NCI-H146 treated with DMSO at 0.1 percent for 48 hours (cell line): ENCODE results near the gene SLC7A6OS.
"Not testable (repeated sequence)": the region's sequence is repeated elsewhere in the genome, so short reads cannot be mapped to it uniquely, and the experiment has no call there.

ENCODE experiments used
- DNase-seq: peaks from one replicate; lab custom pipeline; 2025; ENCODE audit not compliant: unreplicated experiment; lab: John Stamatoyannopoulos, UW

The SLC7A6OS gene

GRCh38 chr16:68299571-68300453, 10.9 kb downstream of the SLC7A6OS start:
- no peak for DNase-seq

DNA sequence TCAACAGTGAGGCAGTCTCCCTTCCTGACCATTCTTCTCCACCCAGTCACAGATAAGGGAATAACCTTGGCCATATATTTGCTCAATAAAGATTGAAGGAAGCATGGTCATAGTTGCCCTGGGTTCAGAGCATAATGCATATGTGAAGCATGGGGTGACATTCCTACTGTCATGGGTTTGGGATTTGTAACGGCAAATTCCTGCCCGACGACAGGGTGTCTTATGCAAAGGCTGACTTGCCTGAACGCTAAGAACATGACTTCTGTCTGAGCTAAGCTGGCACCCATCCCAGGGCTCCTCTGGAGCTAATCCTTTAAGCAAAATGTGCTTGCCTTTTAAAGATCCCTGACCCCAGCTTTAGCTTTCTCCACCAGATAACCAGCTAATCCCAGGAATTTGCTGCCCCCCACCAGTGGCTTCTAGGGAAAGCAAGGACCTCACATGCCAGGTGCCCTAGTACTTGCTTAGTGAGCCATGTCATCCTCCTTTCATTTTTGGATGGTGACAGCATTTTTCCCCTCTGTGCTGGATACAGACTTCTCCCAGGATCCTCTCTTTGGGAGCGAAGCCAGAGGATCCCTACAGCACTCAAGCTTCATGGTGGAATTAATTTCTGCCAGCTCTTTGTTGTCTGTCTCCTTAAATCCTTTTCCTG, 11.7 kb downstream of the SLC7A6OS start:
- no peak for DNase-seq

DNA sequence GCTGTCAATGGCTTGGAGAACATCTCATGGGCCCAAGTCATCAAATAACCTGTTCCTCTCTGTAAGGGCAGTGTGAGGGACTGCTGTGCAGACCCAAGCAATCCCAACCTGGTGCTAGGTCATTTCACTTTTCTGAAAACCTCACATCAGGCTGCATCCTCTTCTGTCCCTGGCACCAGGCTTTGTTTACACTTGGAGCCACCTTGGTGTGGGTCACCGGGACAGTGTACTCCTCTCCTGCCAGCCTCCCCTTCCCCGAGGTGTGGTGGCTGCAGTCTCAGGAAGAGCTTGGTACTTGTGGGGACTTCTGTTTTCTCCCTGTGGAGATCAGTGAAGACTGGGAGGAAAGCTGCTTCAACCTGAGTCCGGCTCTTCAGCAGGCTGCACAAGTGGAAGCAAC, 12.4 kb downstream of the SLC7A6OS start:
- no peak for DNase-seq

- no peak for DNase-seq
Observed at GRCh38 chr16:68297908-68298307, 12.8 kb downstream of the SLC7A6OS start.

DNA sequence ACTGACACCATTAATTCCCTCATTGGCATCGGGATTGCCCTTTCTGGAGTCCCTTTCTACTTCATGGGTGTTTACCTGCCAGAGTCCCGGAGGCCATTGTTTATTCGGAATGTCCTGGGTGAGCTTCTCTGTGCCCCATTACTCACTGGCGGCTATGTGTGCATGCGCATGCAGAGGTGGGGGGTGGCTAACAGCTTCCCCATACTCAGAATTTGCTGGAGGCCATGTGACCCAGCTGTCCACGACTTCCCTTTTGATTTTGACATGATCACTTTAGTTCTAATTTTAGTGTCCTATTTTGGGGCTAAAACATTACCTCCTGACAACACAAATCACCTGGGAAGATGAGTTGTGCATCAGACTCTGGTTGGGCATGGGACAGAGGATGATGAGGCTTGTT, 14.1 kb downstream of the SLC7A6OS start:
- DNase-seq = no peak

DNA sequence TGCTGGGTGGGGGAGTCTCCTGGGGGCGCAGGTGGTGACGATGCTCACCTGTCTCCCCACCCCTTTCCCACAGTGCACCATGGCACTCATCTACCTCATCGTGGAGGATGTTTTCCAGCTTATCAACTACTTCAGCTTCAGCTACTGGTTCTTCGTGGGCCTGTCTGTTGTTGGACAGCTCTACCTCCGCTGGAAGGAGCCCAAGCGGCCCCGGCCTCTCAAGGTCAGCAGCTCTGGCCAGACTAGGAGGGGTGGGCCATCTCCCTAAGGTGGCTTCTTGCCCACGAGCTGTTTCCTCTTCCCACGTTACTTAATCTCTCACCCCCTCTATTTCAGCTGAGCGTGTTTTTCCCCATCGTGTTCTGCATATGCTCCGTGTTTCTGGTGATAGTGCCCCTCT, 14.5 kb downstream of the SLC7A6OS start:
- DNase-seq = no peak

DNA sequence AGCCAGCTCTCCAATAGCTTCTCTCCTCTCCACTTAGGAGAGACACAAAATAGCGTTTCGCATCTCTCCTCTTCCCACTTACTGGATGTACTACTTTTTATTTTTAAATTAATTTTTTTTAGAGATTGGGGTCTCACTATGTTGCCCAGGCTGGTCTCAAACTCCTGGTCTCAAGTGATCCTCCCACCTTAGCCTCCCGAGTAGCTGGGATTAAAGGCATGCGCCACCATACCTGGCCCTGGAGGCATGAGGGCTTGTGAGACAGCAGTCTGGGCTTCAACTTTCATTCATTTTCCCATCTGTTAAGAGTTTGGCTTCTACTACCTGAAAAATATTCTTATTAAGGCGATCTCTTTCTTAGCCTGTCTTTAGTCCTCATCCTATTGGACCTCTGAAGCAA, 18.3 kb downstream of the SLC7A6OS start:
- no peak for DNase-seq

GRCh38 chr16:68291227-68291626, 19.5 kb downstream of the SLC7A6OS start:
- no peak for DNase-seq

GRCh38 chr16:68290450-68290849, 20.3 kb downstream of the SLC7A6OS start:
- DNase-seq = no peak

DNA sequence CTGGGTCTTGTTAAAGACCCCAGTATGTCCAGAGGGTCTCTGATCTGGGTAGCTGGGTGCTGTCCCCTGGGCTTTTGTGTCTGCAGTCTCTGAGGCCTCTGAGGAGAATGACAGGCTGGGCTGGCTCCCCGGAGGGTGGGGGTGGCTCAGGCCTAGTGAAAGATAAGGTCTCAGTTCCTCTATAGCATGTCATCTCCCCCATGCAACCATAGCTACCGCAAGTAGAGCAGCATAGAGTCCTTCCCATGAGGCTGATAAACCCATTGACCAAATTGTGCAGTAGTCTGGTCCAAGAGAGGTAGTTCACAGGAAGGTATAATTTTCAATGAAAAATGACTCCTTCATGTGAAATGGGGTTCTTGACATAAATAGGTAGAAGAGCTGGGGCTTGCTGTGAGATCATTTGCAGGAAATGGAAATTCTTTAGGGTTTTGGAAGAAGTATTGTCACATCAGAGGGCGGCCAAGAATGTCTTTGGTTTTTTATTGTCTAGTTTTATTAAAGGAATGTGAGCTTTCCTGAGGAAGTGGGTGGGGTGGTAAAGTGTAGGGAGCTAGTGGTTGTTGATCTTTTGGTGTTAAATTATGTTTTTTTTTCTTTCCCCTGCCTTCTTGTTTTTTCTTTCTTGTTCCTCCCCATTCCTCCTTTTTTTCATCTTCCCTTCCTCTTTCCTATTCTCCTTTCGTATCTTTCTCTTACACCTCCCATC, 21.0 kb downstream of the SLC7A6OS start:
- DNase-seq = no peak

DNA sequence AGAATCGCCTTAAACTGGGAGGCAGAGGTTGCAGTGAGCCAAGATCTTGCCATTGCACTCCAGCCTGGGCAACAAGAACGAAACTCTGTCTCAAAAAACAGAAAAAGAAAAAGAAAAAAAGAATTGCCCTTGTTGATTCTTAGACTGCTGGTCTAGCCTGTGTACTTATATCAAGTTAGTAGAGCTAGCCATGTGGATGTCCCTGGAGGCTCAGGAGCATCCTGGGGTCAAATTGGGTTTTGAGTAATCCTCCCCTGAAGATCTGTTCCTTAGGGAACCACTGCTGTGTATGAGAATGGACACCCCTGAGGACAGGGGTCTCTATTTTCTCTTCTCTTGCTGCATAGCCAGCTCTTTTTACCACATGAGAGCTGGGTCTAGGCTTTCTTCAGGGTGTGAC, 21.5 kb downstream of the SLC7A6OS start:
- no peak for DNase-seq

- not testable (repeated sequence) for DNase-seq
Observed at GRCh38 chr16:68288796-68289195, 21.9 kb downstream of the SLC7A6OS start.

GRCh38 chr16:68288252-68288650, 22.5 kb downstream of the SLC7A6OS start:
- no peak for DNase-seq

DNA sequence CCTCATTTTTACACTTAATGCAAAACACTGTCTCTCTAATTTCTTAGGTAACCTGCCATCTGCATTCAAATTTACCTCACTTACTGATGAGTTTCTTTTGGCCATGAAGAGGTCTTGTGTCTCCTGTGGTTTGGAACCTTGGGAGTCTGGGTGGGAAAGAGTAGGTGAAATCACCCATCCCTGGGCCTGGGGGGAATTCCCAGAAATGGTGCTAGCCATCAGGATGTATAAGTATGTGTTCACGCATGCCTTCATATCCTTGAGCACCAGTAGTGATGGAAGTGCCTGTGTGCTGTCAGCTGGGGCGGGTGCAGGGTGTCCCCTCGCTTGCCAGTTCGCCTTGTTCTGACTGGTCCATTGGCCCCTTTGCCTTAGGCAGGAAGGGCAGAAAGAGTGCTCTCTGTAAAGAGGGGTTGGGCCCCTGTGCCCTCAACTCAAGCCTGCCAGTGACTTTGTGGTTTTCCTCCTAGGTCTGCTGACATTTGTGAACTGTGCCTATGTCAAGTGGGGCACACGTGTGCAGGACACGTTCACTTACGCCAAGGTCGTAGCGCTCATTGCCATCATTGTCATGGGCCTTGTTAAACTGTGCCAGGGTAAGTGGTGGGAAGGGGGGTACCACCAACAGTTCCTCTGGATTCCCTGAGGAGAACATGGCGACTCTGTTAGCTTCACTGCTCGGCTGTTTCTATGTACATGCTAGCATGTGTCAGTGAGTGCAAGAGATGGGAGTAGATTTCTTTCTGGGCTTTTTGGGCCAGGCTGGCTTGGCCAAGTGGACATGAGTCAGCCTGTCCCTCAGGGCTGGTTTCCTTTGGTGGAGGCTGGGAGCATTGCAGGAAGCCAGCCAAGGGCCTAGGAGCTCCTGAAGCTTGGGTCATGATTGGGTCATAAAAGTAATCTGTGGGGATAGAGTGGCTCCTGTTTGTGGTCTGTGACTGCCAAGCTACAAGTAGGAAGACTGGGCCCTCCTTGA, 23.2 kb downstream of the SLC7A6OS start:
- DNase-seq = no peak

DNA sequence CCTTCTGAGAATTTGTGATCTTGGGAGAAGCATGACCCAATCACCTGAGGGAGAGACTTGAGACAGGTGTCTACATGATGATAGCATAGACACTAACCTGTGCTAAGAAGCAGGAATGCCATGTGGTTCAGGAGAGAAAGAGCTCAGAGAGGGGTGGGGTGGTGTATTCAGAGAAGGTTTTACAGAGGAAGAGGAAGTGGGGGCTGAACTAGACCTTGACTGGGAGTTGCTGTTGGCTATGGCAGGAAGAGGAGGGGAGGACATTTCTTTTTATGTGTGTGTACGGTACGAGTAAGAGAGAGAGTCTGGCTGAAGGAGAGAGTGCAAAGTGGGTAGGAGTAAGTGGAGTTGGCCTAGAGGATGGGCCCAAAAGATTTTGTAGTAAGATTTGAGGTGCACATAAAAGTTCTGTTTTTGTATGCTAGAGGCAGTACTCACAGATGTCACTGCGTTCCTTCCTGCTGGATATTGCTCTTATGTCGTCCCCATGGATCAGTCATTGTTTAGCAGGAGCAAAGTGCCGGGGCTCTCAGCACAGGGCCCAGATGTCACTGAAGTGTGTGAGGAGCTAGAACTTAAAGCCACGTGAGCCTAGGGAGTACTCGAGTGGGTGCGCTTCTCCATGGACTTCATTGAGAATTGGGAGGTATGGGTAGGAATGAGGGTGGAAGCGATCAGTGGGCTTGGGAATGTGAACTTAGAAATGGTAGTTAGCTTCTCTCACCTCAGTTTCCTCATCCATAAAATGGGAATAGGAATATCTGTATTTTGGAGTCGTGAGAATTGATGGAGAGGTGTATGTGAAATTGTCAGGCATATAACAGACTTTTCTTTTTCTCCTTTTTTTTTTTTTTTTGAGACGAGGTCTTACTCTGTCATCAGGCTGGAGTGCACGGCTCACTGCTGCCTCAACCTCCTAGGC, 24.3 kb downstream of the SLC7A6OS start:
- no peak for DNase-seq

DNA sequence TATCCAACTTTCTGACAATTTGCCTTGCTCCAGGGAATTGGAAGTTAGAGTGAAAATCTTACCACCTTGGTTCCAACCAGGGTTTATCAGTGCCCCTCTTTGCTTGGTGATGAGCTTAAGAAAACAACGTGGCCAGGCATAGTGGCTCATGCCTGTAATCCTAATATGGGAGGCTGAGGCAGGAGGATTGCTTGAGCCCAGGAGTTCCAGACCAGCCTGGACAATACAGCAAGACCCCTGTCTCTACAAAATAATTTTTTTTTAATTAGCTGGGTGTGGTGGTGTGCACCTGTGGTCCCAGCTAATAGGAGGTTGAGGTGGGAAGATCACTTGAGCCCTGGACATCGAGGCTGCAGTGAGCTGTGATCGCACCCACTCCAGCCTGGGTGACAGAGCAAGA, 25.1 kb downstream of the SLC7A6OS start:
- DNase-seq = no peak

DNA sequence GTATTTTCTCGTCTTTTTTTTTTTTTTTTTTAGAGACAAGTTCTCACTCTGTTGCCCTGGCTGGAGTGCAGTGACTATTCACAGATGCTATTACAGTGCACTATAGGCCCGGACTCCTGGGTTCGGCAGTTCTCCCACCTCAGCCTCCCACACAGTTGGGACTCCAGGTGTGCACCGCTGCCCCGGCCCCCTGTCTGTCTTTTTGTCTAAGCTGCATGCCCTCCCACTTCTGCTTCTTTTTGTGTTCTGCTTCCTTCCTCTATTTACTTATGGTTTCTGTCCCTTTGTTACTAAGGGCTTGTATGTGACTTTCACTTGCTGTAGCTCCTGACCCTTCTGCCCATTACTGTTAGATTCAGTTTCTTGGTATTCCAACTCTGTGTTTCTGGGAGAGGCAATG, 25.9 kb downstream of the SLC7A6OS start:
- DNase-seq = no peak

- DNase-seq = no peak
Observed at GRCh38 chr16:68283801-68284598, 26.7 kb downstream of the SLC7A6OS start.

GRCh38 chr16:68283346-68283745, 27.4 kb downstream of the SLC7A6OS start:
- DNase-seq = no peak
